CD1c-positive myeloid dendritic cell (primary cell): ENCODE data around the gene SH2D4B.
A peak's percentile ranks its signal among the peaks of the same experiment; 100 is the strongest.

Source experiments
- DNase-seq: peaks from one replicate; pipeline ENCODE4 v3.0.0-alpha.2; 2016; ENCODE audit errors: extremely low spot score

Gene SH2D4B

GRCh38 chr10:80589726-80590373, 52.1 kb downstream of the SH2D4B start:
- DNase-seq = no peak

- DNase-seq = no peak
Measured at GRCh38 chr10:80590585-80591125, 53.0 kb downstream of the SH2D4B start.

GRCh38 chr10:80596391-80597257, 58.9 kb downstream of the SH2D4B start:
- peak; percentile 54 for DNase-seq

- DNase-seq = peak; percentile 69
Measured at GRCh38 chr10:80598084-80598798, 60.5 kb downstream of the SH2D4B start.

- DNase-seq = no peak
Measured at GRCh38 chr10:80598951-80599350, 61.2 kb downstream of the SH2D4B start.

- DNase-seq = peak; percentile 74
Measured at GRCh38 chr10:80599424-80599847, 61.7 kb downstream of the SH2D4B start.

- DNase-seq = no peak
Measured at GRCh38 chr10:80600256-80600655, 62.6 kb downstream of the SH2D4B start.

- DNase-seq = peak; percentile 8
Measured at GRCh38 chr10:80602881-80603280, 65.2 kb downstream of the SH2D4B start.

GRCh38 chr10:80603516-80603915, 65.8 kb downstream of the SH2D4B start:
- no peak for DNase-seq

- DNase-seq = no peak
Measured at GRCh38 chr10:80608706-80609105, 71.0 kb downstream of the SH2D4B start.

- no peak for DNase-seq
Measured at GRCh38 chr10:80609331-80609730, 71.6 kb downstream of the SH2D4B start.

GRCh38 chr10:80611481-80612185, 73.9 kb downstream of the SH2D4B start:
- DNase-seq = no peak

GRCh38 chr10:80612261-80612660, 74.6 kb downstream of the SH2D4B start:
- no peak for DNase-seq

- DNase-seq = no peak
Measured at GRCh38 chr10:80613466-80614170, 75.9 kb downstream of the SH2D4B start.

GRCh38 chr10:80614576-80615416, 77.1 kb downstream of the SH2D4B start:
- DNase-seq = no peak

- no peak for DNase-seq
Measured at GRCh38 chr10:80617807-80618206, 80.1 kb downstream of the SH2D4B start.

GRCh38 chr10:80619036-80619435, 81.3 kb downstream of the SH2D4B start:
- no peak for DNase-seq

GRCh38 chr10:80622153-80622552, 84.5 kb downstream of the SH2D4B start:
- DNase-seq = no peak

GRCh38 chr10:80630324-80630723, 92.6 kb downstream of the SH2D4B start:
- no peak for DNase-seq

- DNase-seq = no peak
Measured at GRCh38 chr10:80632742-80633141, 95.0 kb downstream of the SH2D4B start.
